WERI-Rb-1 (cell line): ENCODE data around the gene ECI1.

Experiments used
- DNase-seq: peaks from one replicate; pipeline ENCODE4 v3.0.0-alpha.2; 2020
- H3K27ac ChIP-seq: fragments of 250-450 bp; sonication (Bioruptor Pico); 2 replicates; pipeline ENCODE4 v1.5.1; 2020; ENCODE audit warnings: mild to moderate bottlenecking, moderate library complexity
- H3K27me3 ChIP-seq: fragments of 250-450 bp; sonication (Bioruptor Pico); 2 replicates; pipeline ENCODE4 v1.5.1; 2021; ENCODE audit warnings: mild to moderate bottlenecking, low read depth, moderate library complexity; ENCODE audit not compliant: insufficient read depth, severe bottlenecking
- H3K36me3 ChIP-seq: fragments of 250-450 bp; sonication (Bioruptor Pico); 2 replicates; pipeline ENCODE4 v1.5.1; 2020; ENCODE audit warnings: mild to moderate bottlenecking, moderate library complexity
- H3K4me3 ChIP-seq: 2 replicates; pipeline ENCODE4 v1.5.1; 2011; ENCODE audit warnings: low read depth, mild to moderate bottlenecking, control low read depth, low read length
- H3K9me3 ChIP-seq: fragments of 250-450 bp; sonication (Bioruptor Pico); 2 replicates; pipeline ENCODE4 v1.5.1; 2021; ENCODE audit warnings: mild to moderate bottlenecking, moderate library complexity; ENCODE audit not compliant: severe bottlenecking
- CTCF ChIP-seq: IDR thresholded peaks from 2 replicates; pipeline ENCODE4 v1.5.1; 2011; ENCODE audit warnings: low read depth, mild to moderate bottlenecking, control low read depth, inconsistent platforms, low read length

ECI1 gene

GRCh38 chr16:2212362-2213324 lies 38.7 kb downstream of the ECI1 start:
- Histone ChIP-seq H3K27ac (peak overlapping the region; percentile 93), H3K4me3 (peak overlapping the region; percentile 73), H3K36me3 (peaks cover 53% of the 10 kb centered on the region), H3K9me3 (no peaks in the 10 kb centered on the region), H3K27me3 (no peaks in the 10 kb centered on the region)
- TF ChIP-seq CTCF, result no peak
- DNase-seq, result no peak

- H3K4me3 ChIP-seq, result no peak overlapping the region
- DNase-seq, result no peak
- H3K36me3 ChIP-seq, result peaks cover 60% of the 10 kb centered on the region
- no peaks in the 10 kb centered on the region for H3K27me3 ChIP-seq
- H3K9me3 ChIP-seq, result no peaks in the 10 kb centered on the region
- TF ChIP-seq CTCF, result no peak
- H3K27ac ChIP-seq, result peak overlapping the region; percentile 93
Measured at GRCh38 chr16:2211923-2212347, 39.5 kb downstream of the ECI1 start.

GRCh38 chr16:2210386-2211365 lies 40.7 kb downstream of the ECI1 start, which contains the start of gene BRICD5:
Gene BRICD5, minus strand, starts transcription at chr16:2210863. Its CDS starts 30 bp downstream, at chr16:2210833.
- Histone ChIP-seq H3K4me3 (no peak within 1 kb of the TSS; the same call in 1 of the 2 replicates), H3K9me3 (no peaks in the 10 kb centered on the region), H3K36me3 (peaks cover 68% of the 10 kb centered on the region), H3K27me3 (no peaks in the 10 kb centered on the region), H3K27ac (peak within 1 kb of the TSS; percentile 93)
- no peak for TF ChIP-seq CTCF
- peak; percentile 90 for DNase-seq

- no peaks in the 10 kb centered on the region for H3K9me3 ChIP-seq
- no peak for DNase-seq
- no peak overlapping the region for H3K4me3 ChIP-seq
- peaks cover 68% of the 10 kb centered on the region for H3K36me3 ChIP-seq
- H3K27ac ChIP-seq, result peak overlapping the region; percentile 93
- TF ChIP-seq CTCF, result no peak
- no peaks in the 10 kb centered on the region for H3K27me3 ChIP-seq
Measured at GRCh38 chr16:2210009-2210332, 41.4 kb downstream of the ECI1 start.

GRCh38 chr16:2209258-2210008 lies 42.0 kb downstream of the ECI1 start:
- H3K9me3 ChIP-seq, result no peaks in the 10 kb centered on the region
- H3K4me3 ChIP-seq, result no peak overlapping the region
- no peak for DNase-seq
- H3K27ac ChIP-seq, result peak overlapping the region; percentile 93
- H3K27me3 ChIP-seq, result no peaks in the 10 kb centered on the region
- TF ChIP-seq CTCF, result no peak
- H3K36me3 ChIP-seq, result peaks cover 68% of the 10 kb centered on the region
